Upper lobe of right lung (tissue), 1 donor: Measurements from ENCODE around the gene SLC38A9. TPM values are rescaled to one million over a fixed set of nuclear protein-coding genes. Genes with fewer than 3 reads are reported as not detected.

Experiments used
- ATAC-seq: fragments of 200-7000 bp; cut with Tn5 transposase; one replicate; pipeline ENCODE4 v1.9.1; 2020; ENCODE audit warnings: mild to moderate bottlenecking, moderate library complexity
- DNase-seq: peaks from one replicate; pipeline ENCODE4 v3.0.0-alpha.2; 2020
- H3K27ac ChIP-seq: fragments of 200-600 bp; one replicate; pipeline ENCODE4 v1.8.0; 2022
- H3K27me3 ChIP-seq: fragments of 200-600 bp; one replicate; pipeline ENCODE4 v1.8.0; 2022; ENCODE audit warnings: mild to moderate bottlenecking
- H3K36me3 ChIP-seq: fragments of 200-600 bp; one replicate; pipeline ENCODE4 v1.8.0; 2022
- H3K4me1 ChIP-seq: fragments of 200-600 bp; one replicate; pipeline ENCODE4 v1.8.0; 2022
- H3K4me3 ChIP-seq: fragments of 200-600 bp; one replicate; pipeline ENCODE4 v1.8.0; 2022; ENCODE audit warnings: mild to moderate bottlenecking
- H3K9me3 ChIP-seq: fragments of 200-600 bp; one replicate; pipeline ENCODE4 v1.8.0; 2022
- intact Hi-C: fragments of 100-400 bp; cut with DNase I; formaldehyde crosslinking; loops from one replicate; pipeline ENCODE4 v1.11.0; 2022
- total RNA-seq: library from RNA; stranded (reverse); fragmentation: NEBNext Ultra II Directional; extraction: Animal tissue kit (Norgen Biotek cat#: 25700); gene quantifications from one replicate; pipeline ENCODE4 v1.2.1, GENCODE V29; 2021
- TF ChIP-seq, protein P1 (sequence below): fragments of 200-600 bp; IDR thresholded peaks from one replicate; pipeline ENCODE4 v1.8.0; 2022; ENCODE audit warnings: antibody characterized with exemption
- donor health status: DM: no; HTN: yes; CAD: no; lungs with severe emphysema.

SLC38A9 gene
- total RNA-seq, 1 donor from 2014 or later: 24.7 TPM

- peaks cover 5% of the 10 kb centered on the region for H3K4me1 ChIP-seq
- DNase-seq (no peak), ATAC-seq (peak; percentile 42)
- TF ChIP-seq, protein P1, sequence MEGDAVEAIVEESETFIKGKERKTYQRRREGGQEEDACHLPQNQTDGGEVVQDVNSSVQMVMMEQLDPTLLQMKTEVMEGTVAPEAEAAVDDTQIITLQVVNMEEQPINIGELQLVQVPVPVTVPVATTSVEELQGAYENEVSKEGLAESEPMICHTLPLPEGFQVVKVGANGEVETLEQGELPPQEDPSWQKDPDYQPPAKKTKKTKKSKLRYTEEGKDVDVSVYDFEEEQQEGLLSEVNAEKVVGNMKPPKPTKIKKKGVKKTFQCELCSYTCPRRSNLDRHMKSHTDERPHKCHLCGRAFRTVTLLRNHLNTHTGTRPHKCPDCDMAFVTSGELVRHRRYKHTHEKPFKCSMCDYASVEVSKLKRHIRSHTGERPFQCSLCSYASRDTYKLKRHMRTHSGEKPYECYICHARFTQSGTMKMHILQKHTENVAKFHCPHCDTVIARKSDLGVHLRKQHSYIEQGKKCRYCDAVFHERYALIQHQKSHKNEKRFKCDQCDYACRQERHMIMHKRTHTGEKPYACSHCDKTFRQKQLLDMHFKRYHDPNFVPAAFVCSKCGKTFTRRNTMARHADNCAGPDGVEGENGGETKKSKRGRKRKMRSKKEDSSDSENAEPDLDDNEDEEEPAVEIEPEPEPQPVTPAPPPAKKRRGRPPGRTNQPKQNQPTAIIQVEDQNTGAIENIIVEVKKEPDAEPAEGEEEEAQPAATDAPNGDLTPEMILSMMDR: no peak
- H3K9me3 ChIP-seq: no peaks in the 10 kb centered on the region
- intact Hi-C loops: no loop called here
- peak overlapping the region; percentile 28 for H3K27ac ChIP-seq
- no peak overlapping the region for H3K4me3 ChIP-seq
- no peaks in the 10 kb centered on the region for H3K27me3 ChIP-seq
- no peaks in the 10 kb centered on the region for H3K36me3 ChIP-seq
Measured at GRCh38 chr5:55620766-55621160, 91.4 kb downstream of the SLC38A9 start.

DNA sequence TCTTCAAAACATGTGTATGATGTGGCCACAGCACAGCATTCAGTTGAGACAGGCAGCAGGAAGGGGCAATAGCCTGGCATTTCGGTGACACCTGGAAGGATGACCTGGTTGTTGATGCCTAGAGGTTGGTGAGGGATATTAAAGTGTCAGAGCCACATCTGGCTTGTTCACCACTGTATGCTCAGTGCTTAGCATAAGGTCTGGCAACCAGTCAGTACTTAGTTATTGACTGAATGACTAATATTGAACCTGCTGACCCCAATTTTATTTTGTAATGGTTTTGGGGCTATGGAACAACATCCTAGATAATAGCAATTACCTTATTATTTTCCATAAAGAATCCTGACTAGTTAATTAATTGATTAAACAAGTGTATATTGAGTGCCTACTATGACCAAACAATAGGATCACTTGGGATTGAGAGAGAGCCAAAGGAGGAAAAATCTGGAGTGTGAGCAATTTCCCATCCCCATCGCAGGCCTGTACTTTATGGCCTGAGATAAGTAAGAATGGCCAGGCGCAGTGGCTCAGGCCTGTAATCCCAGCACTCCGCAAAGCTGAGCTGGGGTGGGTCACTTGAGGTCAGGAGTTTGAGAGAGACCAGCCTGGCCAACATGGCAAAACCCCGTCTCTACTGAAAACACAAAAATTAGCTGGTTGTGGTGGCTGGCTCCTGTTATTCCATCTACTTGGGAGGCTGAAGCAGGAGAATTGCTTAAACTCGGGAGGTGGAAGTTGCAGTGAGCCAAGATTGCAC lies 91.9 kb downstream of the SLC38A9 start:
- no peak for ATAC-seq
- H3K4me1 ChIP-seq: peaks cover 2% of the 10 kb centered on the region
- no peak overlapping the region for H3K4me3 ChIP-seq
- no peak overlapping the region for H3K27ac ChIP-seq
- intact Hi-C loops: no loop called here
- no peaks in the 10 kb centered on the region for H3K9me3 ChIP-seq
- no peaks in the 10 kb centered on the region for H3K36me3 ChIP-seq
- TF ChIP-seq, protein P1: no peak
- no peak for DNase-seq
- no peaks in the 10 kb centered on the region for H3K27me3 ChIP-seq

GRCh38 chr5:55618318-55618717 lies 93.8 kb downstream of the SLC38A9 start:
- Histone ChIP-seq H3K9me3 (no peaks in the 10 kb centered on the region), H3K4me3 (no peak overlapping the region), H3K36me3 (no peaks in the 10 kb centered on the region), H3K27me3 (no peaks in the 10 kb centered on the region), H3K27ac (no peak overlapping the region), H3K4me1 (no peaks in the 10 kb centered on the region)
- TF ChIP-seq, protein P1: no peak
- ATAC-seq (peak; percentile 51), DNase-seq (no peak)
- intact Hi-C loops: no loop called here

DNA sequence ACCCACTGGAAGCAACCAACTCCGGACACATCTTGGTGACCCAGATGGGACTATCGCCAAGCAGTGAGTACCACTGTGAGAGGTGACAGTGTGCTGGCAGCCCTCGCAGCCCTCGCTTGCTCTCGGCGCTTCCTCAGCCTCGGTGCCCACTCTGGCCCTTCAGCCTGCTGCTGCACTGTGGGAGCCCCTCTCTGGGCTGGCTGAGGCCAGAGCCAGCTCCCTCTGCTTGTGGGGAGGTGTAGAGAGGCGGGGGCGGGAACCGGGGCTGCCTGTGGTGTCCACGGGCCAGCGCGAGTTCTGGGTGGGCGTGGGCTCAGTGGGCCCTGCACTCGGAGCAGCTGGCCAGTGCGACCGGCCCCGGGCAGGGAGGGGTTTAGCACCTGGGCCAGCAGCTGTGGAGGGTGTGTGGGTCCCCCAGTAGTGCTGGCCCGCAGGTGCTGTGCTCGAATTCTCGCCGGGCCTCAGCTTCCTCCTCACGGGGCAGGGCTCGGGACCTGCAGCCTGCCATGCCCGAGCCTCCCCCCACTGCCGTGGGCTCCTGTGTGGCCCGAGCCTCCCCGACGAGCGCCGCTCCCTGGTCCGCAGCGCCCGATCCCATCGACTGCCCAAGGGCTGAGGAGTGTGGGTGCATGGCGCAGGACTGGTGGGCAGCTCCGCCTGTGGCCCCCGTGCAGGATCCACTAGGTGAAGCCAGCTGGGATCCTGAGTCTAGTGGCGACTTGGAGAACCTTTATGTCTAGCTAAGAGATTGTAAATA lies 98.8 kb downstream of the SLC38A9 start:
- no peaks in the 10 kb centered on the region for H3K36me3 ChIP-seq
- DNase-seq (no peak), ATAC-seq (peak; percentile 34)
- no peak overlapping the region for H3K27ac ChIP-seq
- TF ChIP-seq, protein P1: no peak
- intact Hi-C loops: no loop called here
- no peaks in the 10 kb centered on the region for H3K27me3 ChIP-seq
- no peak overlapping the region for H3K4me3 ChIP-seq
- no peaks in the 10 kb centered on the region for H3K9me3 ChIP-seq
- no peaks in the 10 kb centered on the region for H3K4me1 ChIP-seq

DNA sequence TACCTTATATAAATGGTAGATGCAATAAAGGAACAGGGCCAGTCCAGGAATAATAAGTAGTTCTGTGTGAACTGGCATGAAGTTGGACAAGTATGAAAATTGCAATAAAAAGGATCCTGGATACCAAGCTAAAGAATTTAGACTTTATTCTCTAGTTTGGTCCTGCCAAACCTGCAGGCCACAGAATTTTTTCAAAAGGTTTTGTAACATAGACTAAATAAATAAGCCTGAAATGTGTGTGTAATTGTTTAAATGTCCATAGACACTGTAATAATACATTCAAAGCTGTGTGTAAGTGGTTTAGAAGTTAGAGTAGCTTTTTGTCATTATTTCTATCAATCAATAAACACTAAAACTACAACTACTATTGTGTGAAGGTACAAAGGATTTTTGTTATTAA lies 101.6 kb downstream of the SLC38A9 start:
- H3K9me3 ChIP-seq: no peaks in the 10 kb centered on the region
- intact Hi-C loops: no loop called here
- TF ChIP-seq, protein P1: no peak

More for the DNA sequence above, 101.6 kb downstream of the SLC38A9 start:
- Histone ChIP-seq H3K36me3 (no peaks in the 10 kb centered on the region), H3K27me3 (no peaks in the 10 kb centered on the region), H3K4me1 (no peaks in the 10 kb centered on the region), H3K4me3 (no peak overlapping the region), H3K27ac (no peak overlapping the region)
- DNase-seq (no peak), ATAC-seq (no peak)
